Measurements from ENCODE around the gene SMIM32. TPM values are rescaled to one million over a fixed set of nuclear protein-coding genes. Genes with fewer than 3 reads are reported as not detected.

SMIM32 gene
- total RNA-seq, 4 donors from 2014 or later: 5.8 to 18.4 (median 15.1) TPM

DNA sequence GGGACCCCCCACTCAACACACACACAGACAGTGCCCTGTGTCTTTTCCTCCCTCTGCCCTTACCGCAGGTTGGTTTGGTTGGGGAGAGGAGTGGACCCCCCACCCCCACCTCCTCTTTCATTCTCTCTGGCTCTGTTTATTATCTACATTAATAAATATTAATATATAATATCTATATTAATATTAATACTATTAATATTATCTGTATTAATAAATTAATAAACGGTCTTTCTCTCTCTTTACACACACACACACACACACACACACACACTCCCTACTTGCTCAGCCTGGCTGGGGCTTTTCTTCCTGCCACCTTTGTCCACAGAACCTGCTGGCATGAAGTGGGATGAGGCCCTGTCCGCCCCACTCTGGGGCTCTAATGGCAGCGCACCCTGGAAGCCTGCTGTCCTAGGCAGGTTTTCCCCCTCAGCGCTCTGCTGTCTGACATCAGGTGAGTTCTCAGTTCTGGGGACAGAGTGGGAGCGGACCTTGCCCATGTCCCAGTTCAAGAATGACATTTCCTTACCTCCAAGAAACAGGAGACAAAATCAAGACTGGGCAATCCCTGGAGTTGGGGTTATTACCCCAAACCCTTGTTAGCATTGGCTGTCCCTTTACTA, 10.5 kb upstream of the SMIM32 start:
- Histone ChIP-seq H3K4me3 (no peak overlapping the region), H3K4me1 (no peaks in the 10 kb centered on the region), H3K27ac (no peak overlapping the region), H3K9me3 (no peaks in the 10 kb centered on the region), H3K27me3 (no peaks in the 10 kb centered on the region), H3K36me3 (no peaks in the 10 kb centered on the region)
- DNase-seq: no peak
- TF ChIP-seq, protein P1, sequence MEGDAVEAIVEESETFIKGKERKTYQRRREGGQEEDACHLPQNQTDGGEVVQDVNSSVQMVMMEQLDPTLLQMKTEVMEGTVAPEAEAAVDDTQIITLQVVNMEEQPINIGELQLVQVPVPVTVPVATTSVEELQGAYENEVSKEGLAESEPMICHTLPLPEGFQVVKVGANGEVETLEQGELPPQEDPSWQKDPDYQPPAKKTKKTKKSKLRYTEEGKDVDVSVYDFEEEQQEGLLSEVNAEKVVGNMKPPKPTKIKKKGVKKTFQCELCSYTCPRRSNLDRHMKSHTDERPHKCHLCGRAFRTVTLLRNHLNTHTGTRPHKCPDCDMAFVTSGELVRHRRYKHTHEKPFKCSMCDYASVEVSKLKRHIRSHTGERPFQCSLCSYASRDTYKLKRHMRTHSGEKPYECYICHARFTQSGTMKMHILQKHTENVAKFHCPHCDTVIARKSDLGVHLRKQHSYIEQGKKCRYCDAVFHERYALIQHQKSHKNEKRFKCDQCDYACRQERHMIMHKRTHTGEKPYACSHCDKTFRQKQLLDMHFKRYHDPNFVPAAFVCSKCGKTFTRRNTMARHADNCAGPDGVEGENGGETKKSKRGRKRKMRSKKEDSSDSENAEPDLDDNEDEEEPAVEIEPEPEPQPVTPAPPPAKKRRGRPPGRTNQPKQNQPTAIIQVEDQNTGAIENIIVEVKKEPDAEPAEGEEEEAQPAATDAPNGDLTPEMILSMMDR (IDR thresholded peaks at IDR 0.05): no peak
- no peak for TF ChIP-seq POLR2A (IDR thresholded peaks at IDR 0.05)

- DNase-seq: no peak
- Histone ChIP-seq H3K4me3 (no peak overlapping the region), H3K27me3 (no peaks in the 10 kb centered on the region), H3K36me3 (no peaks in the 10 kb centered on the region), H3K9me3 (no peaks in the 10 kb centered on the region), H3K27ac (no peak overlapping the region), H3K4me1 (no peaks in the 10 kb centered on the region)
- TF ChIP-seq POLR2A (IDR thresholded peaks at IDR 0.05): no peak
- TF ChIP-seq, protein P1 (IDR thresholded peaks at IDR 0.05): no peak
Observed at GRCh38 chr5:136202469-136203205, 9.7 kb upstream of the SMIM32 start.

DNA sequence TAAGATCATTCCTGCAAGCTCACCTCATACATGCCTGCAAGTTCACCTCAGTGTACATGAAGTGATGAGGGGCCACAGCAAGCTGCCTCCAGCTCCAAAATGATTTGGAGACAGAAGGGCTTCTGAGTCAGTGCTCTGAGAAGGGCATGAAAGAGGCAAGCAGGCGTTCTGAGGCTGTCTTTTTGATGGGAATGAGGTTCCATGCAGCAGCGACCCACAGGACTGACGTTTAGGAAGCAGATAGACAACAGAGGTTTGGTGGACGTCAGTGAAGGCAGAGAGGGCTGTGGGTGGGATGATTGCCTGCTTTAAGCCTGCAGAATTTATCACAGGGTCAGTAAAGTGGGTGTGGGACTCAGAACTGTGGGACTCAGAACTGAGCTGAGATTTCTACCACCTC, 8.9 kb upstream of the SMIM32 start:
- H3K27me3 ChIP-seq: no peaks in the 10 kb centered on the region
- no peak overlapping the region for H3K27ac ChIP-seq
- no peaks in the 10 kb centered on the region for H3K9me3 ChIP-seq
- DNase-seq: no peak
- TF ChIP-seq, protein P1 (IDR thresholded peaks at IDR 0.05): no peak
- no peak for TF ChIP-seq POLR2A (IDR thresholded peaks at IDR 0.05)
- no peaks in the 10 kb centered on the region for H3K36me3 ChIP-seq
- peaks cover 0 to 2% (median 0%) of the 10 kb centered on the region in 4 donors for H3K4me1 ChIP-seq
- no peak overlapping the region for H3K4me3 ChIP-seq

DNA sequence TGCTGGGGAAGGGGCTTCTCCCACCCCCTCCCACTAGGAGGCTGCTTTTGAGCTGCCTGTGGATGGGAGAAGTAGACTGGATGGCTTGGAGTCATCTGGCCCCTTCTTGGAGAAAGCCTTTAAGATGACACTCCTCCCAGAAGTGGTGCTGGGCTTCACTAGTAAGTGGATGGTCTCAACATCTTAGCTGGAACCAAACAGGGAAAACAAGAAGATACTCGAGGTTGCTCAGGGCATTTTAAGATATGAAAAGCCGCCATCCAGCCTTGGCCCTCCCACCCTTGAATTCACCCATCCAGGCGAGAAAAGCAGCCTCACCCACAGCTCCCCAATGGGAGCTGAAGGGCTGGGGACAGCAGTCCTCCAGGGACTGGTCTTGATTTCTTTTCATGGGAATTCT, 7.8 kb upstream of the SMIM32 start:
- DNase-seq: no peak
- Histone ChIP-seq H3K27ac (no peak overlapping the region), H3K36me3 (no peaks in the 10 kb centered on the region), H3K4me1 (peaks cover 0 to 11% (median 0%) of the 10 kb centered on the region in 4 donors), H3K9me3 (no peaks in the 10 kb centered on the region), H3K27me3 (no peaks in the 10 kb centered on the region), H3K4me3 (no peak overlapping the region)
- TF ChIP-seq, protein P1 (IDR thresholded peaks at IDR 0.05): no peak
- TF ChIP-seq POLR2A (IDR thresholded peaks at IDR 0.05): no peak

- no peak for DNase-seq
- Histone ChIP-seq H3K27me3 (no peaks in the 10 kb centered on the region), H3K4me3 (no peak overlapping the region), H3K27ac (no peak overlapping the region), H3K9me3 (no peaks in the 10 kb centered on the region), H3K4me1 (peaks cover 0 to 11% (median 0%) of the 10 kb centered on the region in 4 donors), H3K36me3 (no peaks in the 10 kb centered on the region)
- TF ChIP-seq, protein P1 (IDR thresholded peaks at IDR 0.05): no peak
- no peak for TF ChIP-seq POLR2A (IDR thresholded peaks at IDR 0.05)
Observed at GRCh38 chr5:136200130-136200529, 7.2 kb upstream of the SMIM32 start.
